PC-3 (cell line): Measurements from ENCODE around the gene PCARE.

Source experiments
- EZH2 ChIP-seq: fragments of 300-600 bp; sonication (generic); IDR thresholded peaks from one replicate; pipeline ENCODE4 v1.6.1; 2017; ENCODE audit warnings: antibody characterized with exemption, mild to moderate bottlenecking, low read length; ENCODE audit not compliant: unreplicated experiment
- EZH2phosphoT487 ChIP-seq: fragments of 300-600 bp; sonication (generic); IDR thresholded peaks from 2 replicates; pipeline ENCODE4 v1.6.1; 2018; ENCODE audit warnings: mild to moderate bottlenecking, antibody characterized with exemption, low read length, borderline replicate concordance
- TF ChIP-seq, protein P1 (sequence below): fragments of 300-600 bp; sonication (generic); conservative IDR thresholded peaks from 2 replicates; pipeline ENCODE4 v1.5.1; 2017; ENCODE audit warnings: antibody characterized with exemption, low read depth, mild to moderate bottlenecking, low read length

DNA sequence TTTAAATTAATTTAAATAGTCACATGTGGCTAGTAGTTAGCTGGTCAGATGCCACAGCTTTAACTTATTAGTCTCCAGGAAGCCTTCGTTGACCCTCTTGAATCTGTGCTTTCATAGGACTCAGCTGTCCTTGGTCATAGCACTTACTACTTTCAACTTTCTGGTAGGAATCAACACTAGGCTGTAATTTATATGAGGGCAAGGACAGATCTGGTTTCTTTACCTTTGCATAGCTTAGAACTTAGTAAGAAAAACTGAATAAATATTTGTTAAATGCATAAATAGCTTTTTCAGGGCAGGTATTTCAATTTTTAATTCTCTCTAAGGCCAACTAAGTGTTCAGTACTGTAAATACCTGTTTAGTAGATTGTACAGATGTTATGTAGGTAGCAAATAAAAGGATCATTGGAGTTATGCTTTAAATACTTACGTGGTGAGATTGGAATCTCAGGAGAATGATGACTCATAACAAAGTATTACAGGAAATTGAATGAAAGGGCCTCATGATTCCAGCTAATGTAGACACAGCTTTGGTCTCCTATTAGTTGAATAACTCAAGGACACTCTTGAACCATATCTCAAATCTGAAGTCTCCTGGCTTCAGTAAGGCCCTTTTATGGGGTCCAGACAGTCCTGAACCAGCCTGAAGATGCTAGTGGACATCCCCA is 43.4 kb upstream of the PCARE start:
- TF ChIP-seq, protein P1, sequence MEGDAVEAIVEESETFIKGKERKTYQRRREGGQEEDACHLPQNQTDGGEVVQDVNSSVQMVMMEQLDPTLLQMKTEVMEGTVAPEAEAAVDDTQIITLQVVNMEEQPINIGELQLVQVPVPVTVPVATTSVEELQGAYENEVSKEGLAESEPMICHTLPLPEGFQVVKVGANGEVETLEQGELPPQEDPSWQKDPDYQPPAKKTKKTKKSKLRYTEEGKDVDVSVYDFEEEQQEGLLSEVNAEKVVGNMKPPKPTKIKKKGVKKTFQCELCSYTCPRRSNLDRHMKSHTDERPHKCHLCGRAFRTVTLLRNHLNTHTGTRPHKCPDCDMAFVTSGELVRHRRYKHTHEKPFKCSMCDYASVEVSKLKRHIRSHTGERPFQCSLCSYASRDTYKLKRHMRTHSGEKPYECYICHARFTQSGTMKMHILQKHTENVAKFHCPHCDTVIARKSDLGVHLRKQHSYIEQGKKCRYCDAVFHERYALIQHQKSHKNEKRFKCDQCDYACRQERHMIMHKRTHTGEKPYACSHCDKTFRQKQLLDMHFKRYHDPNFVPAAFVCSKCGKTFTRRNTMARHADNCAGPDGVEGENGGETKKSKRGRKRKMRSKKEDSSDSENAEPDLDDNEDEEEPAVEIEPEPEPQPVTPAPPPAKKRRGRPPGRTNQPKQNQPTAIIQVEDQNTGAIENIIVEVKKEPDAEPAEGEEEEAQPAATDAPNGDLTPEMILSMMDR = no peak
- TF ChIP-seq EZH2 (no peak), EZH2phosphoT487 (no peak)
